GM12891 (cell line): ENCODE results near the gene TENM4.

Source experiments
- PAX5 ChIP-seq: IDR thresholded peaks from 2 replicates; pipeline ENCODE4 v1.6.1; 2011; ENCODE audit warnings: low read length, moderate library complexity, mild to moderate bottlenecking; ENCODE audit not compliant: insufficient read depth, severe bottlenecking
- POLR2A ChIP-seq: IDR thresholded peaks from 2 replicates; pipeline ENCODE4 v1.6.1; 2011; ENCODE audit warnings: low read depth, low read length, control low read depth
- POLR2AphosphoS5 ChIP-seq: IDR thresholded peaks from 2 replicates; pipeline ENCODE4 v1.6.1; 2011; ENCODE audit warnings: low read depth, low read length, control low read depth
- POU2F2 ChIP-seq: IDR thresholded peaks from 2 replicates; pipeline ENCODE4 v1.6.1; 2011; ENCODE audit warnings: low read depth, mild to moderate bottlenecking, control low read depth, low read length, moderate library complexity
- TAF1 ChIP-seq: IDR thresholded peaks from 2 replicates; pipeline ENCODE4 v1.6.1; 2011; ENCODE audit warnings: low read depth, low read length, control low read depth

DNA sequence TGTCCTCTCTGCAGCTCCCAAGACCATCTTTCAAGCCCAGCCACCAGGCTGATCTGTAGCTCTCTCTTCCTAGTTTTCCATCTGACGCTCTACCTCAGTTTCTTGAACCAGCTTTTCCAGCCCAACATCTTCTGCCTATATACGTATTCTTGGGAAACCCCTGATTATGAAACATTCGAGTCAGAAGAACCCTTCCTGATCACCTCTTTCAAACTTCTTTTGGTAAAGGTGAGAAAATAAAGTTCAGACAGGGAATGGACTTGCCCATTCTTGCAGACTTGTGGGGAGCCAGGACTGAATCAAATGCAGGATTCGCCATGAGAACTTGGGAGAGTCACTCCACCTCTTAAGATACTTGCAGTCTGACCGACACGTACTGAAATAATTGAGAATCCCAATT, 696.6 kb downstream of the TENM4 start:
- TF ChIP-seq POLR2A = no peak
- TF ChIP-seq TAF1 = no peak
- TF ChIP-seq POU2F2 = no peak
- TF ChIP-seq PAX5 = no peak
- no peak for TF ChIP-seq POLR2AphosphoS5
